ENCODE data around the gene MAGEE1. TPM values are rescaled to one million over a fixed set of nuclear protein-coding genes. Genes with fewer than 3 reads are reported as not detected.

Gene MAGEE1
- 1 to 10 TPM; 3.2 to 3.7 TPM for total RNA-seq

- ChIA-PET CTCF (interaction anchor here (0.8 to 1.0 kb wide), 2 partner anchors 27 to 149 kb away, joined by 3 read pairs; no protein-coding TSS in a partner anchor), POLR2A (interaction anchor here (0.6 kb wide), 1 partner anchor 1535 kb away, joined by 4 read pairs; no protein-coding TSS in a partner anchor)
- DNase-seq: peak; percentile 87
- Mint-ChIP-seq H3K9me3 (no peaks in the 10 kb centered on the region), H3K4me3 (peak within 1 kb of the TSS; percentile 86), H3K27ac (peak within 1 kb of the TSS; percentile 74), H3K4me1 (ENCODE audit: low read depth) (peaks cover 38% of the 10 kb centered on the region), H3K27me3 (no peaks in the 10 kb centered on the region), H3K36me3 (no peaks in the 10 kb centered on the region)
- intact Hi-C loops (cut with micrococcal nuclease): loop anchor here (10.0 kb wide), 1 partner anchor 253 kb away; the partner anchor contains the start of gene PBDC1
Measured at GRCh38 chrX:76427560-76428242, at the start of gene MAGEE1. TSS of gene MAGEE1 (plus strand) at chrX:76427710. CDS start at chrX:76427931, 221 bp downstream.

- no peaks in the 10 kb centered on the region for H3K9me3 Mint-ChIP-seq
Measured at GRCh38 chrX:76398970-76399369, 28.5 kb upstream of the MAGEE1 start.

GRCh38 chrX:76407795-76408194 lies 19.7 kb upstream of the MAGEE1 start:
- no peaks in the 10 kb centered on the region for H3K36me3 Mint-ChIP-seq
- CTCF ChIA-PET: interaction anchor here (0.7 kb wide), 1 partner anchor 1177 kb away, joined by 3 read pairs; no protein-coding TSS in a partner anchor
- peaks cover 4% of the 10 kb centered on the region for H3K27me3 Mint-ChIP-seq
- intact Hi-C loops (cut with micrococcal nuclease): no loop called here
- no peaks in the 10 kb centered on the region for H3K9me3 Mint-ChIP-seq
- no peak overlapping the region for H3K27ac Mint-ChIP-seq
- no peak for DNase-seq
- no peak overlapping the region for H3K4me3 Mint-ChIP-seq
- POLR2A ChIA-PET: no interaction called here
- H3K4me1 Mint-ChIP-seq (ENCODE audit: low read depth): no peaks in the 10 kb centered on the region

More at GRCh38 chrX:76398970-76399369, 28.5 kb upstream of the MAGEE1 start:
- DNase-seq: no peak
- CTCF ChIA-PET: no interaction called here
- intact Hi-C loops (cut with micrococcal nuclease): no loop called here
- Mint-ChIP-seq H3K4me3 (no peak overlapping the region), H3K36me3 (no peaks in the 10 kb centered on the region), H3K27ac (no peak overlapping the region), H3K4me1 (ENCODE audit: low read depth) (no peaks in the 10 kb centered on the region), H3K27me3 (no peaks in the 10 kb centered on the region)
- POLR2A ChIA-PET: no interaction called here

GRCh38 chrX:76420237-76420636 lies 7.3 kb upstream of the MAGEE1 start:
- ChIA-PET CTCF (no interaction called here), POLR2A (no interaction called here)
- no peaks in the 10 kb centered on the region for H3K27me3 Mint-ChIP-seq
- H3K36me3 Mint-ChIP-seq: no peaks in the 10 kb centered on the region
- DNase-seq: no peak
- intact Hi-C loops (cut with micrococcal nuclease): loop anchor here (10.0 kb wide), 1 partner anchor 245 kb away; the partner anchor contains the start of gene PBDC1
- H3K4me3 Mint-ChIP-seq: no peak overlapping the region
- no peak overlapping the region for H3K27ac Mint-ChIP-seq
- peaks cover 2% of the 10 kb centered on the region for H3K4me1 Mint-ChIP-seq (ENCODE audit: low read depth)
- no peaks in the 10 kb centered on the region for H3K9me3 Mint-ChIP-seq

GRCh38 chrX:76428243-76429130 lies 977 bp downstream of the MAGEE1 start:
- H3K9me3 Mint-ChIP-seq: no peaks in the 10 kb centered on the region
- CTCF ChIA-PET: no interaction called here
- peak; percentile 49 for DNase-seq
- H3K27ac Mint-ChIP-seq: peak overlapping the region; percentile 74
- peaks cover 43% of the 10 kb centered on the region for H3K4me1 Mint-ChIP-seq (ENCODE audit: low read depth)
- no peaks in the 10 kb centered on the region for H3K36me3 Mint-ChIP-seq
- peak overlapping the region; percentile 86 for H3K4me3 Mint-ChIP-seq
- POLR2A ChIA-PET: no interaction called here
- no peaks in the 10 kb centered on the region for H3K27me3 Mint-ChIP-seq
- intact Hi-C loops (cut with micrococcal nuclease): loop anchor here (10.0 kb wide), 1 partner anchor 254 kb away; the partner anchor contains the start of gene PBDC1

- H3K27me3 Mint-ChIP-seq: no peaks in the 10 kb centered on the region
- H3K36me3 Mint-ChIP-seq: no peaks in the 10 kb centered on the region
- H3K4me3 Mint-ChIP-seq: no peak overlapping the region
- H3K4me1 Mint-ChIP-seq (ENCODE audit: low read depth): peaks cover 42% of the 10 kb centered on the region
- no peak overlapping the region for H3K27ac Mint-ChIP-seq
- no peak for DNase-seq
- ChIA-PET POLR2A (no interaction called here), CTCF (no interaction called here)
- intact Hi-C loops (cut with micrococcal nuclease): no loop called here
- H3K9me3 Mint-ChIP-seq: no peaks in the 10 kb centered on the region
Measured at GRCh38 chrX:76433219-76433618, 5.7 kb downstream of the MAGEE1 start.

GRCh38 chrX:76434103-76434741 lies 6.7 kb downstream of the MAGEE1 start:
- intact Hi-C loops (cut with micrococcal nuclease): no loop called here
- H3K9me3 Mint-ChIP-seq: no peaks in the 10 kb centered on the region
- no peaks in the 10 kb centered on the region for H3K36me3 Mint-ChIP-seq
- H3K27ac Mint-ChIP-seq: no peak overlapping the region
- DNase-seq: no peak
- no peaks in the 10 kb centered on the region for H3K27me3 Mint-ChIP-seq
- peaks cover 45% of the 10 kb centered on the region for H3K4me1 Mint-ChIP-seq (ENCODE audit: low read depth)
- ChIA-PET CTCF (interaction anchor here (0.8 kb wide), 1 partner anchor 20 kb away, joined by 5 read pairs; no protein-coding TSS in a partner anchor), POLR2A (no interaction called here)
- no peak overlapping the region for H3K4me3 Mint-ChIP-seq

GRCh38 chrX:76439188-76439587 lies 11.7 kb downstream of the MAGEE1 start:
- peaks cover 11% of the 10 kb centered on the region for H3K36me3 Mint-ChIP-seq
- H3K4me3 Mint-ChIP-seq: no peak overlapping the region
- H3K27me3 Mint-ChIP-seq: no peaks in the 10 kb centered on the region
- intact Hi-C loops (cut with micrococcal nuclease): no loop called here
- peaks cover 10% of the 10 kb centered on the region for H3K4me1 Mint-ChIP-seq (ENCODE audit: low read depth)
- DNase-seq: no peak
- H3K27ac Mint-ChIP-seq: no peak overlapping the region
- H3K9me3 Mint-ChIP-seq: peaks cover 23% of the 10 kb centered on the region
- CTCF ChIA-PET: no interaction called here
- POLR2A ChIA-PET: no interaction called here

GRCh38 chrX:76453737-76454406 lies 26.4 kb downstream of the MAGEE1 start:
- H3K27me3 Mint-ChIP-seq: no peaks in the 10 kb centered on the region
- H3K4me1 Mint-ChIP-seq (ENCODE audit: low read depth): no peaks in the 10 kb centered on the region
- H3K36me3 Mint-ChIP-seq: no peaks in the 10 kb centered on the region
- ChIA-PET POLR2A (interaction anchor here (0.6 kb wide), 1 partner anchor 130 kb away, joined by 4 read pairs; no protein-coding TSS in a partner anchor), CTCF (interaction anchor here (0.6 to 2.9 kb wide), 7 partner anchors 20 to 180 kb away, joined by 3 to 56 read pairs (median 4); no protein-coding TSS in a partner anchor)
- intact Hi-C loops (cut with micrococcal nuclease): loop anchor here (1.0 kb wide), 1 partner anchor 175 kb away; no protein-coding TSS in a partner anchor
- no peaks in the 10 kb centered on the region for H3K9me3 Mint-ChIP-seq
- H3K4me3 Mint-ChIP-seq: no peak overlapping the region
- no peak for DNase-seq
- H3K27ac Mint-ChIP-seq: no peak overlapping the region

GRCh38 chrX:76454456-76454927 lies 27.0 kb downstream of the MAGEE1 start:
- Mint-ChIP-seq H3K27ac (no peak overlapping the region), H3K4me1 (ENCODE audit: low read depth) (no peaks in the 10 kb centered on the region), H3K36me3 (no peaks in the 10 kb centered on the region), H3K9me3 (no peaks in the 10 kb centered on the region), H3K4me3 (no peak overlapping the region), H3K27me3 (no peaks in the 10 kb centered on the region)
- ChIA-PET POLR2A (no interaction called here), CTCF (interaction anchor here (0.6 to 2.9 kb wide), 12 partner anchors 20 to 1869 kb away, joined by 3 to 56 read pairs (median 3); no protein-coding TSS in a partner anchor)
- intact Hi-C loops (cut with micrococcal nuclease): loop anchor here (1.0 kb wide), 1 partner anchor 175 kb away; no protein-coding TSS in a partner anchor
- no peak for DNase-seq

GRCh38 chrX:76477353-76477752 lies 49.8 kb downstream of the MAGEE1 start:
- Mint-ChIP-seq H3K9me3 (peaks cover 32% of the 10 kb centered on the region), H3K36me3 (no peaks in the 10 kb centered on the region), H3K4me1 (ENCODE audit: low read depth) (no peaks in the 10 kb centered on the region), H3K27ac (no peak overlapping the region), H3K27me3 (no peaks in the 10 kb centered on the region), H3K4me3 (no peak overlapping the region)
- no peak for DNase-seq
- CTCF ChIA-PET: no interaction called here
- intact Hi-C loops (cut with micrococcal nuclease): no loop called here
- POLR2A ChIA-PET: interaction anchor here (0.6 kb wide), 1 partner anchor 417 kb away, joined by 3 read pairs; no protein-coding TSS in a partner anchor

Data from activated CD4-positive, alpha-beta memory T cell treated with anti-CD3 and anti-CD28 coated beads for 36 hours (primary cell).